Right atrium auricular region (tissue), 2 donors: ENCODE results near the gene PHB1. TPM values are rescaled to one million over a fixed set of nuclear protein-coding genes. Genes with fewer than 3 reads are reported as not detected.

ENCODE experiments used
- DNase-seq: peaks from one replicate; pipeline ENCODE4 v3.0.0-alpha.2; 2019; ENCODE audit warnings: low spot score
- H3K27ac ChIP-seq, 2 donors: fragments of 200-600 bp; sonication (generic); 1 replicate in 1 of 2; 2 replicates in 1 of 2; pipeline ENCODE4 v1.5.1; 2016 to 2019
- H3K27me3 ChIP-seq, 2 donors: fragments of 200-600 bp; sonication (generic); one replicate each; pipeline versions ENCODE4 v1.5.1 to v1.6.0; 2017 to 2019
- H3K36me3 ChIP-seq: fragments of 200-600 bp; sonication (generic); one replicate; pipeline ENCODE4 v1.5.1; 2016
- H3K4me1 ChIP-seq, 2 donors: fragments of 200-600 bp; sonication (generic); one replicate each; pipeline versions ENCODE4 v1.5.1 to v1.6.0; 2017 to 2019
- H3K4me3 ChIP-seq, 2 donors: fragments of 200-600 bp; sonication (generic); 1 replicate in 1 of 2; 2 replicates in 1 of 2; pipeline ENCODE4 v1.5.1; 2017 to 2019; ENCODE audit warnings: mild to moderate bottlenecking in 1 of 2, moderate library complexity in 1 of 2
- H3K9me3 ChIP-seq, 2 donors: fragments of 200-600 bp; sonication (generic); one replicate each; pipeline ENCODE4 v1.5.1; 2019
- CTCF ChIP-seq, 2 donors: fragments of 200-600 bp; sonication (generic); IDR thresholded peaks; one replicate each; pipeline ENCODE4 v1.5.1; 2019; ENCODE audit warnings: antibody characterized with exemption in 2 of 2
- total RNA-seq, 2 donors: library from RNA; depleted of rRNA; stranded (reverse); fragments of >200 nt; gene quantifications; one replicate each; pipeline ENCODE4 v1.1.0, GENCODE V29; 2016

The PHB1 gene
- total RNA-seq, 2 donors from 2014 or later: 108 to 123 TPM

- H3K36me3 ChIP-seq: peaks cover 59% of the 10 kb centered on the region
- no peak overlapping the region for H3K27ac ChIP-seq
- H3K4me1 ChIP-seq: peaks cover 0 to 5% of the 10 kb centered on the region in 2 donors
- no peaks in the 10 kb centered on the region for H3K9me3 ChIP-seq
- no peaks in the 10 kb centered on the region for H3K27me3 ChIP-seq
- TF ChIP-seq CTCF (IDR thresholded peaks at IDR 0.05): no peak
- no peak overlapping the region for H3K4me3 ChIP-seq
- no peak for DNase-seq
Observed at GRCh38 chr17:49404361-49404760, 10.3 kb downstream of the PHB1 start.

GRCh38 chr17:49403514-49404289 lies 11.0 kb downstream of the PHB1 start:
- H3K27ac ChIP-seq: no peak overlapping the region
- peaks cover 53% of the 10 kb centered on the region for H3K36me3 ChIP-seq
- DNase-seq: no peak
- no peaks in the 10 kb centered on the region for H3K27me3 ChIP-seq
- H3K9me3 ChIP-seq: no peaks in the 10 kb centered on the region
- H3K4me3 ChIP-seq: no peak overlapping the region
- H3K4me1 ChIP-seq: peaks cover 0 to 5% of the 10 kb centered on the region in 2 donors
- TF ChIP-seq CTCF (IDR thresholded peaks at IDR 0.05): no peak

- H3K27me3 ChIP-seq: no peaks in the 10 kb centered on the region
- H3K27ac ChIP-seq: no peak overlapping the region
- no peak for TF ChIP-seq CTCF (IDR thresholded peaks at IDR 0.05)
- H3K4me3 ChIP-seq: no peak overlapping the region
- H3K4me1 ChIP-seq: no peaks in the 10 kb centered on the region
- no peak for DNase-seq
- peaks cover 43% of the 10 kb centered on the region for H3K36me3 ChIP-seq
- H3K9me3 ChIP-seq: no peaks in the 10 kb centered on the region
Observed at GRCh38 chr17:49402706-49403105, 12.0 kb downstream of the PHB1 start.

GRCh38 chr17:49401971-49402611 lies 12.6 kb downstream of the PHB1 start:
- DNase-seq: no peak
- Histone ChIP-seq H3K27ac (no peak overlapping the region), H3K27me3 (no peaks in the 10 kb centered on the region), H3K4me3 (no peak overlapping the region), H3K9me3 (no peaks in the 10 kb centered on the region), H3K36me3 (peaks cover 36% of the 10 kb centered on the region), H3K4me1 (no peaks in the 10 kb centered on the region)
- TF ChIP-seq CTCF (IDR thresholded peaks at IDR 0.05): no peak

- Histone ChIP-seq H3K27me3 (no peaks in the 10 kb centered on the region), H3K9me3 (no peaks in the 10 kb centered on the region), H3K4me3 (no peak overlapping the region), H3K4me1 (no peaks in the 10 kb centered on the region), H3K27ac (no peak overlapping the region), H3K36me3 (peaks cover 15% of the 10 kb centered on the region)
- no peak for TF ChIP-seq CTCF (IDR thresholded peaks at IDR 0.05)
- DNase-seq: no peak
Observed at GRCh38 chr17:49399995-49400394, 14.7 kb downstream of the PHB1 start.
